ENCODE measurements around the gene TMPRSS6. TPM values are rescaled to one million over a fixed set of nuclear protein-coding genes. Genes with fewer than 3 reads are reported as not detected.

Gene TMPRSS6
- total RNA-seq = 1 to 10 TPM; 1.8 to 1.9 TPM

- Mint-ChIP-seq H3K9me3 (no peaks in the 10 kb centered on the region), H3K4me3 (no peak within 1 kb of the TSS), H3K27me3 (no peaks in the 10 kb centered on the region), H3K27ac (peak within 1 kb of the TSS in 1 of 2 donors; percentile 15), H3K4me1 (ENCODE audit: low read depth in 2 of 2) (peaks cover 0 to 16% of the 10 kb centered on the region in 2 donors), H3K36me3 (peaks cover 9% of the 10 kb centered on the region)
- ATAC-seq (peak in 1 of 2 donors; percentile 29), DNase-seq (ENCODE audit: low spot score) (no peak)
Measured at GRCh38 chr22:37109242-37109917, at the start of gene TMPRSS6. TSS of gene TMPRSS6 (minus strand) at chr22:37109713. CDS start at chr22:37103417, 6,296 bp downstream.

GRCh38 chr22:37158963-37159290 lies 49.4 kb upstream of the TMPRSS6 start:
- Mint-ChIP-seq H3K4me3 (peak overlapping the region; percentile 80), H3K4me1 (ENCODE audit: low read depth in 2 of 2) (peaks cover 84 to 91% of the 10 kb centered on the region in 2 donors), H3K27me3 (no peaks in the 10 kb centered on the region), H3K27ac (peak overlapping the region; percentile 87 to 96), H3K9me3 (no peaks in the 10 kb centered on the region), H3K36me3 (no peaks in the 10 kb centered on the region)
- no peak for DNase-seq (ENCODE audit: low spot score)
- no peak for ATAC-seq

- Mint-ChIP-seq H3K27me3 (no peaks in the 10 kb centered on the region), H3K4me3 (peak overlapping the region; percentile 80), H3K36me3 (no peaks in the 10 kb centered on the region), H3K27ac (peak overlapping the region; percentile 87 to 96), H3K4me1 (ENCODE audit: low read depth in 2 of 2) (peaks cover 78 to 87% of the 10 kb centered on the region in 2 donors), H3K9me3 (no peaks in the 10 kb centered on the region)
- DNase-seq (ENCODE audit: low spot score) (no peak), ATAC-seq (no peak)
Measured at GRCh38 chr22:37157516-37158285, 48.2 kb upstream of the TMPRSS6 start.

GRCh38 chr22:37156686-37157435 lies 47.3 kb upstream of the TMPRSS6 start:
- H3K4me1 Mint-ChIP-seq (ENCODE audit: low read depth in 2 of 2) = peaks cover 72 to 78% of the 10 kb centered on the region in 2 donors
- H3K4me3 Mint-ChIP-seq = peak overlapping the region; percentile 80
- H3K27me3 Mint-ChIP-seq = no peaks in the 10 kb centered on the region
- H3K36me3 Mint-ChIP-seq = no peaks in the 10 kb centered on the region
- peak overlapping the region; percentile 87 to 96 for H3K27ac Mint-ChIP-seq
- no peak for ATAC-seq
- H3K9me3 Mint-ChIP-seq = no peaks in the 10 kb centered on the region
- no peak for DNase-seq (ENCODE audit: low spot score)

GRCh38 chr22:37155971-37156370 lies 46.5 kb upstream of the TMPRSS6 start:
- Mint-ChIP-seq H3K4me3 (peak overlapping the region; percentile 71), H3K27ac (peak overlapping the region; percentile 87 to 96)

GRCh38 chr22:37154925-37155712 lies 45.6 kb upstream of the TMPRSS6 start:
- peaks cover 79 to 82% of the 10 kb centered on the region in 2 donors for H3K4me1 Mint-ChIP-seq (ENCODE audit: low read depth in 2 of 2)
- H3K36me3 Mint-ChIP-seq = peaks cover 9% of the 10 kb centered on the region
- H3K9me3 Mint-ChIP-seq = no peaks in the 10 kb centered on the region
- no peak for DNase-seq (ENCODE audit: low spot score)
- peak; percentile 84 to 89 for ATAC-seq
- peak overlapping the region; percentile 87 to 96 for H3K27ac Mint-ChIP-seq
- H3K27me3 Mint-ChIP-seq = no peaks in the 10 kb centered on the region
- peak overlapping the region; percentile 71 for H3K4me3 Mint-ChIP-seq

More at GRCh38 chr22:37155971-37156370, 46.5 kb upstream of the TMPRSS6 start:
- H3K27me3 Mint-ChIP-seq = no peaks in the 10 kb centered on the region
- peaks cover 75 to 78% of the 10 kb centered on the region in 2 donors for H3K4me1 Mint-ChIP-seq (ENCODE audit: low read depth in 2 of 2)
- DNase-seq (ENCODE audit: low spot score) (no peak), ATAC-seq (no peak)
- H3K9me3 Mint-ChIP-seq = no peaks in the 10 kb centered on the region
- peaks cover 7% of the 10 kb centered on the region for H3K36me3 Mint-ChIP-seq

GRCh38 chr22:37153901-37154300 lies 44.4 kb upstream of the TMPRSS6 start:
- ATAC-seq (no peak), DNase-seq (ENCODE audit: low spot score) (no peak)
- Mint-ChIP-seq H3K4me1 (ENCODE audit: low read depth in 2 of 2) (peaks cover 70 to 73% of the 10 kb centered on the region in 2 donors), H3K27ac (peak overlapping the region in 1 of 2 donors; percentile 75), H3K9me3 (no peaks in the 10 kb centered on the region), H3K4me3 (no peak overlapping the region), H3K36me3 (peaks cover 9% of the 10 kb centered on the region), H3K27me3 (no peaks in the 10 kb centered on the region)

GRCh38 chr22:37151401-37151800 lies 41.9 kb upstream of the TMPRSS6 start:
- H3K27me3 Mint-ChIP-seq = no peaks in the 10 kb centered on the region
- H3K4me3 Mint-ChIP-seq = peak overlapping the region; percentile 95
- no peak for DNase-seq (ENCODE audit: low spot score)
- peak overlapping the region; percentile 90 to 98 for H3K27ac Mint-ChIP-seq
- no peaks in the 10 kb centered on the region for H3K9me3 Mint-ChIP-seq
- peaks cover 13% of the 10 kb centered on the region for H3K36me3 Mint-ChIP-seq
- peaks cover 64 to 65% of the 10 kb centered on the region in 2 donors for H3K4me1 Mint-ChIP-seq (ENCODE audit: low read depth in 2 of 2)
- no peak for ATAC-seq

GRCh38 chr22:37150701-37151100 lies 41.2 kb upstream of the TMPRSS6 start:
- H3K9me3 Mint-ChIP-seq = no peaks in the 10 kb centered on the region
- DNase-seq (ENCODE audit: low spot score) = no peak
- peaks cover 64 to 65% of the 10 kb centered on the region in 2 donors for H3K4me1 Mint-ChIP-seq (ENCODE audit: low read depth in 2 of 2)
- peaks cover 20% of the 10 kb centered on the region for H3K36me3 Mint-ChIP-seq
- no peak for ATAC-seq
- H3K27me3 Mint-ChIP-seq = no peaks in the 10 kb centered on the region
- H3K4me3 Mint-ChIP-seq = peak overlapping the region; percentile 95
- H3K27ac Mint-ChIP-seq = peak overlapping the region; percentile 90 to 98

- H3K27ac Mint-ChIP-seq = peak overlapping the region; percentile 90 to 98
- ATAC-seq (no peak), DNase-seq (ENCODE audit: low spot score) (no peak)
- H3K4me1 Mint-ChIP-seq (ENCODE audit: low read depth in 2 of 2) = peaks cover 69 to 70% of the 10 kb centered on the region in 2 donors
- no peaks in the 10 kb centered on the region for H3K9me3 Mint-ChIP-seq
- H3K27me3 Mint-ChIP-seq = no peaks in the 10 kb centered on the region
- peak overlapping the region; percentile 95 for H3K4me3 Mint-ChIP-seq
- peaks cover 27% of the 10 kb centered on the region for H3K36me3 Mint-ChIP-seq
Measured at GRCh38 chr22:37148742-37149665, 39.5 kb upstream of the TMPRSS6 start.

GRCh38 chr22:37148031-37148651 lies 38.6 kb upstream of the TMPRSS6 start:
- DNase-seq (ENCODE audit: low spot score) (no peak), ATAC-seq (no peak)
- H3K4me1 Mint-ChIP-seq (ENCODE audit: low read depth in 2 of 2) = peaks cover 70 to 72% of the 10 kb centered on the region in 2 donors
- H3K9me3 Mint-ChIP-seq = no peaks in the 10 kb centered on the region
- peak overlapping the region; percentile 90 to 98 for H3K27ac Mint-ChIP-seq
- peak overlapping the region; percentile 95 for H3K4me3 Mint-ChIP-seq
- peaks cover 34% of the 10 kb centered on the region for H3K36me3 Mint-ChIP-seq
- H3K27me3 Mint-ChIP-seq = no peaks in the 10 kb centered on the region

Data from natural killer cell treated with Interleukin-12 subunit alpha and Interleukin-12 subunit beta and Interleukin-15 and Interleukin-18, amount 100 ng/mL, for 72 hours (primary cell).